GM12878 (cell line): Measurements from ENCODE around the gene C1S.

ENCODE experiments used
- CEBPB ChIP-seq, 2 experiments: fragments of 150-350 bp in 1 of 2; IDR thresholded peaks; 2 replicates each; pipeline ENCODE4 v1.6.1; 2012 to 2014; ENCODE audit warnings: low read depth in 2 of 2, low read length in 2 of 2, borderline replicate concordance in 1 of 2, inconsistent platforms in 1 of 2
- CTCF ChIP-seq, 3 experiments: IDR thresholded peaks in 2 of 3; conservative IDR thresholded peaks in 1 of 3; 2 replicates each; pipeline ENCODE4 v1.5.1; 2011; ENCODE audit warnings: low read depth in 3 of 3, low read length in 3 of 3, mild to moderate bottlenecking in 3 of 3, control low read depth in 2 of 3, moderate library complexity in 2 of 3, inconsistent platforms in 1 of 3, mixed read lengths in 1 of 3; ENCODE audit not compliant: control insufficient read depth in 2 of 3, insufficient read depth in 1 of 3; ENCODE audit errors: extremely low read depth in 1 of 3
- ELK1 ChIP-seq: IDR thresholded peaks from 2 replicates; pipeline ENCODE4 v1.6.1; 2012; ENCODE audit warnings: low read depth, low read length, improper control_type of control experiment
- EP300 ChIP-seq, 2 experiments: fragments of 150-350 bp in 1 of 2; IDR thresholded peaks; 2 replicates each; pipeline ENCODE4 v1.6.1; 2011 to 2012; ENCODE audit warnings: low read depth in 2 of 2, low read length in 2 of 2, borderline replicate concordance in 1 of 2, improper control_type of control experiment in 1 of 2, inconsistent platforms in 1 of 2; ENCODE audit not compliant: control insufficient read depth in 1 of 2
- EZH2 ChIP-seq: IDR thresholded peaks from 2 replicates; pipeline ENCODE4 v1.6.1; 2012; ENCODE audit warnings: low read depth, mild to moderate bottlenecking, control low read depth, inconsistent platforms, low read length, borderline replicate concordance; ENCODE audit not compliant: control insufficient read depth
- GABPA ChIP-seq: IDR thresholded peaks from 2 replicates; pipeline ENCODE4 v1.6.1; 2014; ENCODE audit warnings: antibody characterized with exemption, low read depth, mild to moderate bottlenecking, inconsistent platforms
- MAX ChIP-seq: IDR thresholded peaks from 2 replicates; pipeline ENCODE4 v1.6.1; 2012; ENCODE audit warnings: low read depth, low read length, improper control_type of control experiment
- NFIC ChIP-seq: IDR thresholded peaks from 2 replicates; pipeline ENCODE4 v1.6.1; 2012; ENCODE audit warnings: low read depth, mild to moderate bottlenecking, inconsistent platforms, low read length, moderate library complexity
- NR2C2 ChIP-seq: IDR thresholded peaks from 2 replicates; pipeline ENCODE4 v1.6.1; 2011; ENCODE audit warnings: borderline replicate concordance, low read depth; ENCODE audit not compliant: control insufficient read depth, insufficient read length
- POLR2A ChIP-seq: IDR thresholded peaks from 2 replicates; pipeline ENCODE4 v1.6.1; 2011; ENCODE audit warnings: low read depth, mild to moderate bottlenecking, low read length
- RELA ChIP-seq: fragments of 450-650 bp; IDR thresholded peaks from 2 replicates; pipeline ENCODE4 v1.8.0; 2014; ENCODE audit warnings: borderline replicate concordance; ENCODE audit not compliant: partially characterized antibody
- SRF ChIP-seq, 2 experiments: IDR thresholded peaks; 2 replicates each; pipeline ENCODE4 v1.6.1; 2011; ENCODE audit warnings: low read depth in 2 of 2, low read length in 2 of 2, mild to moderate bottlenecking in 1 of 2, moderate library complexity in 1 of 2
- TCF12 ChIP-seq: IDR thresholded peaks from 2 replicates; pipeline ENCODE4 v1.6.1; 2011; ENCODE audit warnings: low read depth, mild to moderate bottlenecking, low read length
- ZBTB11 ChIP-seq: fragments of 450-650 bp; formaldehyde crosslinking; IDR thresholded peaks from 2 replicates; pipeline ENCODE4 v1.5.0; 2022; ENCODE audit warnings: mild to moderate bottlenecking, missing genetic modification characterization

GRCh38 chr12:7089196-7089871, 28.8 kb downstream of the C1S start:
- no peak for TF ChIP-seq SRF (IDR thresholded peaks at IDR 0.05; ENCODE audit: low read depth in 2 of 2, low read length in 2 of 2)
- TF ChIP-seq NR2C2 = no peak
- TF ChIP-seq GABPA = no peak
- no peak for TF ChIP-seq ELK1
- no peak for TF ChIP-seq CTCF (IDR thresholded peaks at IDR 0.05 in 2 of 3, conservative IDR thresholded peaks at IDR 0.05 in 1 of 3; ENCODE audit: control insufficient read depth in 2 of 3, extremely low read depth in 1 of 3, insufficient read depth in 1 of 3, low read depth in 3 of 3, low read length in 3 of 3)
- TF ChIP-seq RELA = no peak
- TF ChIP-seq MAX = no peak
- no peak for TF ChIP-seq CEBPB (IDR thresholded peaks at IDR 0.05; ENCODE audit: borderline replicate concordance in 1 of 2, low read depth in 2 of 2, low read length in 2 of 2)
- no peak for TF ChIP-seq TCF12
- TF ChIP-seq POLR2A = no peak
- no peak for TF ChIP-seq ZBTB11
- TF ChIP-seq EZH2 = no peak
- no peak for TF ChIP-seq EP300 (IDR thresholded peaks at IDR 0.05; ENCODE audit: borderline replicate concordance in 1 of 2, control insufficient read depth in 1 of 2, low read depth in 2 of 2, low read length in 2 of 2)
- no peak for TF ChIP-seq NFIC
